HG03342 (cell line): Measurements from ENCODE around the gene DSTYK.
A peak's percentile ranks its signal among the peaks of the same experiment; 100 is the strongest.
"Not testable (repeated sequence)": the region's sequence is repeated elsewhere in the genome, so short reads cannot be mapped to it uniquely, and the experiment has no call there.

Experiments
- ATAC-seq: cut with Tn5 transposase; IDR thresholded peaks from one replicate; pipeline ENCODE4 v1.9.1; 2021; ENCODE audit warnings: mild to moderate bottlenecking, moderate library complexity; ENCODE audit not compliant: unreplicated experiment

Gene DSTYK

DNA sequence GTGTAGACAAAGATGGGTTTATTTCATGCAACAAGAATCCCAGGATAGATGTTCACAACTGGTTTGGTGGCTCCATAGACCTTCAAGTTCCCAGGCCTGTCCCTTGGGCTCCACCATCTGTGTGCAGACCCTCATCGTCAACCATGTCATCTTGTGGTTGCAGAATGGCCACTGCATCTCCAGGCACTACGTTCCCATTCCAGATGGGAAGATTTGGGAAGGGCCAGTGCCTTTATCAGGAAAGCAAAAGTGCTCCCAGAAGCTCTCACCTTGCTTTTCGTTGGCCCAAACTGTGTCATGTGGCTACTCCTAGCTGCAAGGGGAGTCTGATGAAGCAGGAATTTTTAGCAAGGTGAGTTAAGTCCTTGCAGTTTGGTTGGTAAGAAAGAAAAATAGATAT lies 29.1 kb upstream of the DSTYK start:
- ATAC-seq = no peak

DNA sequence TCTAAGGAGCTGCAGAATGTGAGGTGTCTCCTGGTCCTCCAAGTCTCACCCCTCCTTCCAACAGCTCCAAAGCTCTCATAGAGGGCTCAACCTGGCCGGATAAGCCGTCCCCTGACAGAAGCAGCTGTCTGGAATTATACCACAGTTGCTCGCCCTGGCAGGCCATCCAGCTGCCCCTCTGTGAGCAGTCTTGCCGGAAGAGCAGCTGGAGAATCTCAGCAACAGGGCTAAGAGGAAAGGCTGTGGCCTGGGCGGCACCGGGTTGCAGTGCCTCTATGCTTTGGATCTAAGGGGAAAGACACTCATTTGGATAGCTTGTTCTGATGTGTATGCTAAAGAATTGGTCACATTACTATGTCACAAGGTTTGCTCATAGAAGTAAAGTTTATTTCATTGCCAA lies 28.6 kb upstream of the DSTYK start:
- ATAC-seq = no peak

DNA sequence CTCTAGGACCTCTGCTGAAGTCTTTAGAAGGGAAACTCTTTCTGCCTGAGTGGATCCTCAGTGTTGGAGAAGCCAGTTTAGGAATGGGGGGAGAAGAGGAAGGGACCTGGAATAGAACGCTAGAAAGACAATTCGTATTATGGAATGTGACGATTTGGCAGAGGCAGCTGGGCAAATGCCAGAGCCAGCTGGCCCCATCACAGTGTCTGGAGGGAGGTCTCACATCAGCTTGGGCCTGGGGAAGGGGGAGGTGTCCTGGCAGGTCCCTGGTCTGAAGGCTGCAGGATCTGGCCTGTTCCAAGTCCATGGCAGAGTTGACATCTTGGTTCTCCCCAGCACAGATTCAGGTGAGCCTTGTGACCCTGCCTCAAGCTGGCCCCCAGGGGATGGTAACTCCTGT lies 27.6 kb upstream of the DSTYK start:
- no peak for ATAC-seq

DNA sequence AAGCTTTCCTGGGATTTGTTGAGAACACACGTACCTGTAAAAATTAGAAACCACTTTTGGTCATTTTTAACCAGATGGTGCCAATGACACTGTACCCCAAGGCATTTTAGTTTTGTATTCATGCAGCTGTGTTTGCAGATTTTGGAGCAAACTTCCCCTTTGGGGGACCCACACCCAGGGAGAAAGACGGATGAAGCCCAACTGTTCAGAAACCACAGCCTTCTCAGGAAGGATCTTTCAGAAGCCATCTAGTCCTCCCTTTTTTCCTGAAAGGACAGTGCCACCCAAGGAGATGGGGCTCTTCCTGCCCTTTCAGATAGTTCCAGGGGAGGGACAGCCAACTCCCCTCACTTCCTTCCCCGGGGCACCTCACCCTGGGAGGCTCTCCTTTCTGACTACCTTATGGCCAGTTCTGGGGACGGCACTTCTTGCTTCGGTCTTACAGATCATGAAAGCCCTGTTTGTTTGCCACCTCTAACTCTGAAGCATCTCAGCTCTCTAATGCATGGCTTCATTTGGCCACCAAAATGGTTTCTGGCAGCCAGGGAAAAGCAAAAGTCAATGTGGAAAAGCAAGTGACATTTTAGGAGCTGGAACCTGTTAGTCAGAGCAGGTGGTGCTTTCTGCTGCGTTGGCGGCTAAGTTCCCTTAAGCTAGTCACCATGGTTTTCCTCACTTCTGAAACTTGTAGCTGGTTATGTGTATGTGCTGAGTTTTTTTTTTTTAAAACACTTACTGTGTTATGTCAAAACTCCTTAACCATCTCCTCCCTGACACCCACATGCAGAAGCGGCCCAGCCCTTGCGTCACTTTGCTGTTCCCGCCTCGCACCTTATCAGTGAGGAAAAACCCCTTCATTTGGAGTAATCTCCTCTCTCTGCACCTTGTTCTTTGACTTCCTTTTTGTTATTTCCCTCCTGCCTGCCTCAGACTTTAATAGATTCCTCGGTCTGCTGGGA lies 26.3 kb upstream of the DSTYK start:
- ATAC-seq = no peak

DNA sequence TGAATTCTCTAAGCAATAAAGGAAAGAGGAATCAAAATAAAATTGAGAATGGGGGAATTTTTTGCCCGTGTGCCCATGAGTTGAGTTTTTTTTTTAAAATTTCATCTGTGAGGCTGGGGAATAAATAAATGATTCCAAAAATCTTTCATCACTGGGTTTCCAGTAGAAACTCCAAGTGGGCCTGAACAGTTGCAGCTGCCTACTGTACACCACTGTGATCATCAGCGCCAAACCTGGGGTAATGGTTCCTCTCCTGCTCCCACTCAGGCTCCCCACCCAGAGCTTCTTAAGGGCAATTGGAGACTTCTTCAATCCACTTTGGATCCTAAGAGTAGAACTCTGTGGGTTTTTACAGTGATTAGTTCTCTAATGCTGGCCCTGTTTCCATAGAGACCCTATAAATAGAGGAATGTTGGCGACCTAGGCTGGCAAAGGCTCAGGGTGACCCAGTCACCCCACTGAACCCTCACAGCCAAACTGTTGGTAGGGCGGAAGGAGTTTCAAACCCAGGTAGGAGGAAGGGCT lies 25.5 kb upstream of the DSTYK start:
- ATAC-seq = no peak

DNA sequence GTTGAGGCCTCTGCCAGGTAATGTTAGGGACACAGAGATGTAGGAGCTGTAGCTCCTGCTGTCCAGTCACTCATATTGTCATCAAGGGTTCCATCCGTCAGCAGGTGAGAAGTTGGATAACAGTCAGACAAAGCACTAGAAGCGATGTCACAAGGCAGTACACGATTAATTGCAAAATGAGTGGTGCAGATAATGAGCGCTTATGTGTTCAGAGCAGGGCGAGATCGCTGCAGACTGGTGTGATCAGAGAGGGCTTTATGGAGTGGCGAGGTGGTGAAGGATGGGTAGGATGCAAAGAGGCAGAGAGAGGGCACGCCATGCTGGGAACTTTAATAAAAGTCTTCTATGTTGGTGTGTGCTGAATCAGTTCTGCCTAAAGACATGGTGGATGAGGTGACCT lies 25.0 kb upstream of the DSTYK start:
- ATAC-seq = no peak

DNA sequence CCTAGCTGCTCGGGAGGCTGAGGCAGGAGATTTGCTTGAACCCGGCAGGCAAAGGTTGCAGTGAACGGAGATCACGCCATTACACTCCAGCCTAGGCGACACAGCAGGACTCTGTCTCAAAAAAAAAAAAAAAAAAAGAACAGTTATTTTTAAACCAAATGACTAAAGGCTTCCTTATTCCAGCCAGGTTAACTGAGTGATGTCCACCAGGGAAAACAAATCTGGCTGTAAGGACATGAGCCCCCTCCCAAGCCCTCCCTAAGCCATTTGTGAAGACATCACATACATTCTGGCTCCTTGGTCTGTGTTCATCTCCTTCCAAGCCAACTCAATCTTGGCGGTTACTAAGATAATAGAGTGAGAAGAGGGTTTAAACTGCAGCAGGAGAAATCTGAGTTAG lies 24.4 kb upstream of the DSTYK start:
- no peak for ATAC-seq

DNA sequence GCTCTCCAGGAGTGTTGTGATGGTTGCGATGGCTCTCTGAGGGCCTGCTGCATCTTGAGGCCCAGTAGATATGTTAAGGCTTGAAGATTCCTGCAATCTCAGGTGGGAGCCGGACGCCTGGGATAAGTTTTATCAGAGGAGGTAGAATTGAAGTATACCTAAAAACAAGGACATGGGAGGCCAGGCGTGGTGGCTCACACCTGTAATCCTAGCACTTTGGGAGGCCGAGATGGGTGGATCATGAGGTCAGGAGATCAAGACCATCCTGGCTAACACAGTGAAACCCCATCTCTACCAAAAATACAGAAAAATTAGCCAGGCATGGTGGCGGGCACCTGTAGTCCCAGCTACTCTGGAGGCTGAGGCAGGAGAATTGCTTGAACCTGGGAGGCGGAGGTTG lies 22.5 kb upstream of the DSTYK start:
- ATAC-seq = not testable (repeated sequence)

DNA sequence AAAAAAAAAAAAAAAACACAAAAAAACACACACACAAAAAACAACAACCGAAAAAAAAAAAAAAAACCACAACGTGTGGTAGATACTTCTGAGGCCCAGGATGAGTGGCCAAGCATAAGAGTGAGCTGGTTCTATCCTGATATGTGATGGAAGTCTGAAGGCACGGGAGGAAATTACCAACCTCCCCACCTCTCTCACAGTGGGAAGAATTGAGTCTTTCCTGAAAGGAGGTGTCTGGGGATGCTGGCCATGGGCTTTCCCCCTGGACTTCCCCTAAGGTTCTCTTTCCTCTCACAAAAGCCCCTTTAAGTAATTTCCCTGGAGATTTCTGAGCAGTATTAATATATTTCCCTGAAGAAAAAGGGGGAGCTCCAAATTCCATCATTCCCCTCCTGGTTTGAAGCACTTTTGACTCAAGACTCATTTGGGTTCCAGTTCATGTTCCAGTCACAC lies 21.5 kb upstream of the DSTYK start:
- no peak for ATAC-seq

DNA sequence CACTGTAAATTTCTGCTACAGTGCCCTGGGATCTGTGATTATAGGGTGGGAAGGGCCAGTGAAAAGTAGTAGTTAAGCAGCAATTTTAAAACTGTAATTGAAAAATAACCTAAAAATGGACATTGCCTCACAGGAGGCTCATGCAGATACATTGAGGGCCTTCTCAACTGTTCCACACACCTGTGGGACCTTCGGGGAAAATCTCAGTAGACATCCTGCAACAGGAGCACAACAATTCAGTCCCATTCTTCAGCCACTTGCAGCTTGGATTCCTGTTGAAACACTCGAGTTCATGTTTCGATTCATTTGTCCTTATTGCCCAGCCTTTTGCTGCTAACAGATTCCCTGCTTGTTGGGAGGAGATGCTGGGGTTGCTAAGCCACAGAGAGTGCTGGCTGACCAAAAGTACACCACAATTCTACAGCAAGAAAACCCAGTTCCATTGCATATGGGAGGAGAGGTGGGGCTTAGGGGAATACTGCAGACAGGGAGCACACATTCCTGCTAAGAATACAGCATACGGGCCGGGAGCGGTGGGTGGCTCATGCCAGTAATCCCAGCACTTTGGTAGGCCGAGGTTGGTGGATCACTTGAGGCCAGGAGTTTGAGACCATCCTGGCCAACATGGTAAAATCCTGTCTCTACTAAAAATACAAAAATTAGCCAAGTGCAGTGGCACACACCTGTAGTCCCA lies 20.8 kb upstream of the DSTYK start:
- no peak for ATAC-seq

DNA sequence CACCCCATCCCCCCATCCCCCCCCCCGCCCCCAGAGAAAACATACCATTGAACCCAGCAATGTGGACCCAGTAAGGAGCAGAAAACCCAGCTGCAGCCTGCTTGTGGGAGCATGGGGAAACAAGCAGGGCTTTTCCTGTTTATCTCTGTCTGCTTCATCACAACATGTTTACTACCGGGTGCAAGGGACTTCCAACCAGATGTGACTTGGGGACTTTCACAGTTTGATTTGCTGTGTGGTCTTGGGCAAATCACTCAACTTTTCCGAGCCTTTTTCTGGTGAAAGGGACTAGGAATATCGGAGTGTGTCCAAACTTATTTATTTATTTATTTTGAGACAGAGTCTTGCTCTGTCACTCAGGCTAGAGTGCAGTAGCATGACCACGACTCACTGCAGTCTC lies 19.5 kb upstream of the DSTYK start:
- ATAC-seq = no peak

DNA sequence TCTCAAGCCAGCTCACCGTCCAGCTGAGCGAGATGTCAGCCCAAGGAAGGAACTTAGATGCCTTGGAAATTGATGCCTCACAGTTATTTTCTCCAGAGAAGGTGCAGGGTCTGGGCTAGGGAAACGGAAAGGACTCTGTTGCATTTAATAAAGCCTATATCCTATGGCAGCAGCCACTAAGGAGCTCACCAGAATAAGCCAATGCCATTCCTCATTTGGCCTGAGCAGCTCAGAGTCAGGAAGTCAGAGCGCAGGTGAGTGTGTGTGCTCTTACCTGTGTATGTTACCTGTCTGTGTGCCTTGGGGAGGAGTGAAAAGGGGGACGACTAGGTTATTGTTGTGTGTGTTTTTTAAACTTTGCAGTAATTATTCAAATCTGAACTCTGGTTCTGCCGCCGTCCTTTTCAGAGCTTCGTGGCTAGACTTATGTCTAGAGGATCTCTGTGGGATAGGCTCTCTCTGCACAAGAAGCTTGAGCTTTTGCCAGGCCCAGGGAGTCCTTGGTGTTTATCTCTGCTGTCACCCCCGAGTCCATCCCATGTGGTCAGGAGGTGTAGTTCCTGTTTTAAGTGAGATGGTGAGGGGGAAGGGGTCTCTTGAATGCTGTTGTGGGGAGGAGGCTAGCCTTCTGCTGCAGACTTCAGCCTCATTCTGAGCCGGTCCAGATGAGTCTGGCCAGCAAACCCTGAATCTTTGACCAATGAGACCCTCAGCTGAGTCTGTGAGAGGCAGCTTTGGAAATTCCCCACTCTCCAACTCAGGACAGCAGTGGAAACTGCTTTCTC lies 18.6 kb upstream of the DSTYK start:
- no peak for ATAC-seq

DNA sequence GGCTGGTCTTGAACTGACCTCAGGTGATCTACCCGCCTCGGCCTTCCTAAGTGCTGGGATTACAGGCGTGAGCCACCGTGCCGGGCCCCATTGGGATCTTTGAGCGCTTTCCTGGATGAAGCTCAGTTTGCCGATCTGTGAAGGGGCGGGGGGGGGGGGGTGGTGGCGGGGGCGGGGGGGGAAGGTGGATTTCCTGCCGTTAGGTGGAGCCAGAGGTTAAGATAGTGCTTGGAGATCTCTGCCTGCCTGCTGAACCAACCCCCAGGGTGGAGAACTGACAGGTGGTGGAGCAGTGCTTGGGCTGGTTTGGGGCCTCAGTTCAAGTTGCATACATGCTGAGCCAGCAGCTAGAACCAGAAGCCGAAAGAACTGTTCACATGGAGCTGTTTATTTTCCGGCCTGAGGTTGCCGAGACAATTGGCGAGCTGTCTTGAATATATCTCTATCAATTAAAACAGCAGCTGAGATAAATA lies 17.9 kb upstream of the DSTYK start:
- peak; percentile 43 for ATAC-seq

DNA sequence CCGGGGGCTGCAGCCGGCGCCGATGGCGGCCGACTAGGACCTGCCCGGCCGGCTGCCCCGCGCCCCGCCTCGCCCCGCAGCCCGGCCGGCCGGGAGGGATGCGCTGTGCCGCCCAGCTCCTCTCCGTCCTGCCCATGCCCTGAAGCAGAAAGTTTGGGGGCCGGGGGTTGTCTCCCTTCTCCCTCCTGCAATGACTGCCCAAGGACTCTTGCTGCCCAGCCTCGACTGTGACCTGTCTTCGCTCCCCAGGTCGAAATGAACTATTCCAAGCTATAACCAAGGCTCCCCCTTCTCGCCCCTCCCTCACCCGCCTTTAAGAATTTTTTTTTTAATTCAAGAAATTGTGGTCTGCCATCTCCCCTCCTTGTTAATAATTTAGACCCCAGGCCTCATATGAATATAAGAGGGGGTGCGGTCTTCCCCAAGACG lies 16.6 kb upstream of the DSTYK start:
- ATAC-seq = no peak

DNA sequence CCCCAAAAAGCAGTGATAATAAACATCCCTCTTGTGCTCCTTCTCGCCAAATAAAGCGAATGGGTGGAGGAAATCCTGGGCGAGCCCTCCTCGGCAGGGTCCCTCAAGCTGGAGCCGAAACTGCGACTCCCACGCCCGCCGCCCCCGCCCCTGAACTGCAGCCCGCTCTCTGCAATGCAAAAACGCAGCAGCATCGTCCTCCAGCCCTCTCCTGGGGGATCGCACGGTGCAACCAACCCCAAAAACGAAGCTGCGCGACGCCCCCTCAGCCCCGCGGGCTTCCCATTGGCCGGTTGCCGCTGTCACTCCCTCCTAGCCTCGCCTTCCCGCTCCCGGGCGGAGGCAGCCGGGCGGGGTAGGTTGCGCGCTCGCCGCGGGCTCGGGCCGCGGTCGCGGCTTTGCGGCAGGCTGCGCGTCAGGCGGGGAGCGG lies 16.1 kb upstream of the DSTYK start, which contains the start of gene TMCC2:
TSS of gene TMCC2 (plus strand) at position 363 of the 430 bp plus-strand sequence. CDS start 619 bp downstream, outside the sequence.
- peak; percentile 76 for ATAC-seq

DNA sequence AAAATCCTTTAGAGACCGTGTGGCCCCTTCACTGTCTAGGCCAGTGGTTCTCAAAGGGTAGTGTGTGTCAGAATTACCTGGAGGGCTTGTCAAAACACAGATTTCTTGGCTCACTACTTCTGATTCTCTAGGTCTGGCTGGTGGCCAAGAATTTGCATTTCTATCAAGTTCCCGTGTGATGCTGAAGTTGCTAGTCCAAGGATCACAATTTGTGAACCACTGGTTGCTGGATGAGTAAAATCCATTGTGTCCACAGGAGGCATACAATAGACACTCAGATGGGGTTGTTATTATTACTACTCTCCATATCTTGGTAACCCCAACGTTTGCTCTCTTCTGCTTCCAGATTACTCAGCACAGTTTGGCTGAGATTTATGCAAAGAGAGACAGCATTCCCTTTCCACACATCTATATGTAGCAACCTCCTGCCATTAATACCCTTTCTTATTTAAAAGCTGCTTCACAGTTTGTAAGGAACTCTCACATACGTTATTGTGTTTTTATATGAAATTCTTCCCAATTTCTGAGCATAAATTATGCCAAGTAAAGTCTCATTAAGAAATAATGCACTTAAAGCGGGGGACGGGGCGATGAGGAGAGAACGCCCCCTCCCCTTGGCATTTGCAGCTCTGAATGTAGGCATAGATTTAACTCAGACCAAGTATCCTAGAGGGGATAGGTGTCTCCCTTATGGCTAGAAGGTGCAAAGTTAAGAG lies 15.5 kb upstream of the DSTYK start:
- no peak for ATAC-seq

DNA sequence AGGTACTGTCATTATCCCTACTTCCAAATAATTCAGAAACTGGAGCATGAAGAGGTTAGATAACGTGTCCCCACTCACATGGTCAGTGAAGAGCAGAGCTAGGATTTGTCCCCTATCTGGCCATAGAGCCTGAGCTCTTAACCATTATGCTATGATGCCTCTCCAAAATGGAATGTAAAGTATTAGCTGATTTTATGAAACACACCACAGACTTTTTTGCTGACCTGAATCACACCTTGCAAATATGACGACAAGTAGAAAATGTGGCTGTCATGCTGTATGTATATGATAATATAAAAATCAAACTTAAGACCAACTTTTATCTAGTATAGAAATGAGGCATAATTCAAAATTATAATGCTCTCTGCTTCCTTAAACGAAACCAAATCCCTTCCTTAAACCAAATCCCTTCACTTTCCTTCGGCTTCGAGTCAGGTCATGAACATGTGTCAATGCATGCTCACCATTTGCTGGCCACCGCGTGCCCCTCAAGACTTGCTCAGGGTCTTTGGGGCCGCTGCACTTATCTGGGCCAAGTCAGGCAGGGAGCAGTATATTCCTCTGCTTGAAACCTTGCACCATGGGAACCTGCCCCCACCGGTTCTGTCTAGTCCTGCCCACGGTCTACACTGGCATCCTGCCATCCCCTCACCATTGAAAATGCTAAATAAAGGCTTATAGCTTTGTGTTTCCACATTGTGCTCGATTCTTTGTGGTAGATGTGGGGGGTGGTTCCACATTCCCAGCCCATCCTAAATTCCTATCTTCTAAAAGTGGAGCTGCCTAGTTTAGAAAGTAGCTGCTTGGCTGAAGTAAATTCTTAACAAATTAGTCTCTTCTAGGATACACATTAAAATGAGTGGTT lies 14.6 kb upstream of the DSTYK start:
- no peak for ATAC-seq

DNA sequence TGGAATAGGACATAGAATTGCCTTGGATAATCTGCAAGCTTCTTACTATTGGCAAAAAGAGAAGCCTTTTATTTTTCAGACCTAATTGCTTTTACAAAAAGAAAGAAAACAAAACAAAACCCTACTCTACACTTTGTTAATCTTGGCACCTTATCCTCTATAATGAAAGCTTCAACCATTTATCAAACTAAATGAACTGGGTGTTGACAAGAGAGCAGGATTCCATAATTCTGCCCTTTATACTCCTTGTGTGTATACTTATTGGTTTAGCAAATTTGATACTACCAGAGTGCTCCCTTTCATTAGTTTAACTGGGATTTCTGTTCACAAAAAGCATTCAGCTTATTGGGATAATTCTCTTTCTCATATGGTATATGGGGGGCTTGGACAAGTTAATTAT lies 13.2 kb upstream of the DSTYK start:
- no peak for ATAC-seq

DNA sequence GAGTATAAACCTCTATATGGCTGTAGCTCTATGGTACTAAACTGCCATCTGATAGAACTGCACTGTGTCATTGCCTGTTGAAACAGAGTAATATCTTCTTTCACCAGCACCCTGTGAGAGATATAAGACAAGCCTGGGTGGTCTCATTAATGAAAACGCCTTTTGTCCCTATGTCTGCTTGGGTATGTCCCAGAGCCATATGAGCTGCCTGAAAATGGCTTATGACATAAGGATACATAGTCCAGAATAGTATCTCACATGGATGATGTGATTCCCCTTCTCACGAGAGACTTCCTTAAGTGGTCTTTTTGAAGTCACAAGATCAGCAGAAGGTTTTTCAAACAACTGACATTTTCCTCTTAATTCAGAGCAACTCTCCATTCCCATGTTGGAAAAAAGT lies 8.9 kb upstream of the DSTYK start:
- ATAC-seq = no peak
